Sigmoid colon (tissue), 4 donors: ENCODE measurements around the gene NUFIP1.

Experiments
- CTCF ChIP-seq, 4 experiments: fragments of 450-650 bp in 3 of 4; fragments of 200-600 bp in 1 of 4; IDR thresholded peaks; one replicate each; pipeline ENCODE4 v1.5.1; 2016 to 2019; ENCODE audit warnings: antibody characterized with exemption in 4 of 4, mild to moderate bottlenecking in 3 of 4, moderate library complexity in 2 of 4
- EP300 ChIP-seq, 4 donors: sonication (generic); formaldehyde crosslinking; IDR thresholded peaks; one replicate each; pipeline ENCODE4 v1.6.1; 2017; ENCODE audit warnings: antibody characterized with exemption in 4 of 4
- POLR2A ChIP-seq, 2 donors: fragments of 450-650 bp; IDR thresholded peaks; one replicate each; pipeline ENCODE4 v1.6.1; 2016; ENCODE audit warnings: antibody characterized with exemption in 2 of 2, mild to moderate bottlenecking in 2 of 2, moderate library complexity in 2 of 2
- POLR2AphosphoS5 ChIP-seq, 4 donors: sonication (generic); formaldehyde crosslinking; IDR thresholded peaks; one replicate each; pipeline ENCODE4 v1.6.1; 2017; ENCODE audit warnings: antibody characterized with exemption in 4 of 4

- TF ChIP-seq CTCF (IDR thresholded peaks at IDR 0.05) (no peak), POLR2AphosphoS5 (IDR thresholded peaks at IDR 0.05) (no peak), POLR2A (IDR thresholded peaks at IDR 0.05) (no peak), EP300 (IDR thresholded peaks at IDR 0.05) (no peak)
These were observed 95.1 kb downstream of the NUFIP1 start for GRCh38 chr13:44894001-44894770.
